Heart left ventricle (tissue), 16 donors: Measurements from ENCODE around the gene UROC1. TPM values are rescaled to one million over a fixed set of nuclear protein-coding genes. Genes with fewer than 3 reads are reported as not detected.

Source experiments
- ATAC-seq, 4 donors: fragments of 200-7000 bp; cut with Tn5 transposase; one replicate each; pipeline ENCODE4 v1.9.1; 2020 to 2022; ENCODE audit warnings: moderate library complexity in 4 of 4, mild to moderate bottlenecking in 3 of 4, moderate number of reproducible peaks in 1 of 4
- DNase-seq, 5 donors: peaks; one replicate each; pipeline ENCODE4 v3.0.0-alpha.2; 2020
- H3K27ac ChIP-seq, 12 donors: fragments of 200-600 bp; sonication (generic) in 4 of 12; one replicate each; pipeline versions ENCODE4 v1.5.0 to v1.8.0; 2016 to 2022; ENCODE audit warnings: mild to moderate bottlenecking in 2 of 12
- H3K27me3 ChIP-seq, 9 donors: fragments of 200-600 bp; sonication (generic) in 2 of 9; one replicate each; pipeline versions ENCODE4 v1.5.1 to v1.8.0; 2016 to 2022; ENCODE audit warnings: mild to moderate bottlenecking in 3 of 9
- H3K36me3 ChIP-seq, 9 donors: fragments of 200-600 bp; sonication (generic) in 2 of 9; one replicate each; pipeline versions ENCODE4 v1.5.0 to v1.8.0; 2018 to 2022; ENCODE audit warnings: mild to moderate bottlenecking in 2 of 9
- H3K4me1 ChIP-seq, 12 donors: fragments of 200-600 bp; sonication (generic) in 4 of 12; one replicate each; pipeline versions ENCODE4 v1.5.0 to v1.8.0; 2016 to 2022; ENCODE audit warnings: mild to moderate bottlenecking in 3 of 12
- H3K4me3 ChIP-seq, 12 donors: fragments of 200-600 bp; sonication (generic) in 4 of 12; one replicate each; pipeline versions ENCODE4 v1.5.0 to v1.8.0; 2017 to 2022; ENCODE audit warnings: mild to moderate bottlenecking in 9 of 12, moderate library complexity in 4 of 12
- H3K9me3 ChIP-seq, 12 donors: fragments of 200-600 bp; sonication (generic) in 4 of 12; one replicate each; pipeline versions ENCODE4 v1.5.0 to v1.8.0; 2016 to 2022; ENCODE audit warnings: mild to moderate bottlenecking in 1 of 12
- CTCF ChIP-seq, 12 donors: fragments of 200-600 bp; sonication (generic) in 4 of 12; IDR thresholded peaks; one replicate each; pipeline versions ENCODE4 v1.5.0 to v1.8.0; 2018 to 2022; ENCODE audit warnings: antibody characterized with exemption in 12 of 12, mild to moderate bottlenecking in 5 of 12
- POLR2A ChIP-seq, 2 donors: fragments of 450-650 bp; IDR thresholded peaks; one replicate each; pipeline ENCODE4 v1.6.1; 2017; ENCODE audit warnings: antibody characterized with exemption in 2 of 2, mild to moderate bottlenecking in 2 of 2, moderate library complexity in 2 of 2
- WGBS, 4 donors: extraction: QIAGEN DNeasy Blood & Tissue Kit in 2 of 4; methylation state at CpG; one replicate each; pipeline versions ENCODE4 v1.1.5 to v1.1.7; 2013 to 2018; 5-methylcytosine and 5-hydroxymethylcytosine counted together
- intact Hi-C, 10 donors: fragments of 100-400 bp; cut with DNase I; formaldehyde crosslinking; loops; one replicate each; pipeline versions ENCODE4 v1.11.1 to v1.14.2; 2022
- polyA plus RNA-seq, 2 donors: library from polyadenylated mRNA; stranded (reverse); fragments of 200-250 nt; gene quantifications; one replicate each; pipeline ENCODE4 v1.2.3, GENCODE V29; 2013
- total RNA-seq, 9 donors: library from RNA; depleted of rRNA in 2 of 9; stranded (reverse); fragments of >200 nt in 2 of 9; fragmentation: NEBNext Ultra II Directional in 3 of 9; extraction: Animal tissue kit (Norgen Biotek cat#: 25700) in 3 of 9; gene quantifications; one replicate each; pipeline versions ENCODE4 v1.1.0 to v1.2.4, GENCODE V29; 2016 to 2023
- donor health status: ischemic (EF 13 %, LVEDD 7.1; RV severe dilation, severe dysfunction).
- donor health status: healthy with polysubstance abuse.
- donor health status: DM: no; HTN: yes; CAD: no.
- donor health status: DM: no; HTN: no; CAD: no.
- donor health status: ischemic (EF 25% LVEDD 6.9; RV normal size, moderate dysfunction).
- donor health status: ischemic (EF 25% LVEDD 5.7; RV mildly dilated, moderate dysfunction).
- donor health status: healthy.
- donor health status: DM: yes; HTN: yes; CAD: no.
- donor health status: ischemic (EF 35%, LVEDD 5.7; RV mildly dilated, moderate dysfunction).
- donor health status: nonischemic (EF 11% LVEDD 7.7; RV severe dilation, severe dysfunction).
- donor health status: DM: yes; HTN: yes; CAD: no.
- donor health status: PGD.
- donor health status: ischemic (EF 29% LVEDD 5.4; RV normal size, mild dysfunction).
- donor health status: nonischemic (EF 23%, LVEDD 6.1; RV moderate dilation, normal function).

The UROC1 gene
- total and polyA plus RNA-seq, 11 donors, result not detected

- Histone ChIP-seq H3K27me3 (no peaks in the 10 kb centered on the region), H3K36me3 (no peaks in the 10 kb centered on the region), H3K4me1 (peaks cover 0 to 12% (median 9%) of the 10 kb centered on the region in 12 donors), H3K4me3 (no peak overlapping the region), H3K9me3 (no peaks in the 10 kb centered on the region), H3K27ac (no peak overlapping the region)
- ATAC-seq (no peak), DNase-seq (peak in 2 of 5 donors; percentile 7 to 19)
- TF ChIP-seq CTCF (IDR thresholded peaks at IDR 0.05) (no peak), POLR2A (IDR thresholded peaks at IDR 0.05) (no peak)
- intact Hi-C loops, result no loop called here
- 84 to 92% (median 88%) methylated on average over 11 to 14 of the region's 14 CpGs for WGBS, 4 donors
These were observed 34.2 kb downstream of the UROC1 start for GRCh38 chr3:126483321-126483761.

- no peaks in the 10 kb centered on the region for H3K36me3 ChIP-seq
- H3K27ac ChIP-seq, result no peak overlapping the region
- intact Hi-C loops, result no loop called here
- DNase-seq (peak in 2 of 5 donors; percentile 13 to 45), ATAC-seq (no peak)
- H3K4me3 ChIP-seq, result no peak overlapping the region
- TF ChIP-seq POLR2A (IDR thresholded peaks at IDR 0.05) (no peak), CTCF (IDR thresholded peaks at IDR 0.05) (no peak)
- H3K27me3 ChIP-seq, result no peaks in the 10 kb centered on the region
- WGBS, 4 donors, result 82 to 96% (median 85%) methylated on average over 12 to 15 of the region's 15 CpGs
- peaks cover 0 to 11% (median 9%) of the 10 kb centered on the region in 12 donors for H3K4me1 ChIP-seq
- H3K9me3 ChIP-seq, result no peaks in the 10 kb centered on the region
These were observed 34.9 kb downstream of the UROC1 start for GRCh38 chr3:126482503-126483255.

- Histone ChIP-seq H3K9me3 (no peaks in the 10 kb centered on the region), H3K4me3 (no peak overlapping the region), H3K27ac (no peak overlapping the region), H3K27me3 (no peaks in the 10 kb centered on the region), H3K36me3 (no peaks in the 10 kb centered on the region), H3K4me1 (peaks cover 0 to 7% (median 2%) of the 10 kb centered on the region in 12 donors)
- peak in 2 of 4 donors; percentile 7 to 29 for ATAC-seq
- TF ChIP-seq POLR2A (IDR thresholded peaks at IDR 0.05) (no peak), CTCF (IDR thresholded peaks at IDR 0.05) (no peak)
- intact Hi-C loops, result no loop called here
- WGBS, 4 donors, result 72 to 81% (median 79%) methylated on average over 14 to 16 of the region's 16 CpGs
- DNase-seq, result peak in 3 of 5 donors; percentile 14 to 49 (median 46)
These were observed 35.6 kb downstream of the UROC1 start for GRCh38 chr3:126481808-126482502.

- intact Hi-C loops, result no loop called here
- DNase-seq, result peak in 2 of 5 donors; percentile 26 to 56
- no peak for TF ChIP-seq POLR2A (IDR thresholded peaks at IDR 0.05)
- TF ChIP-seq CTCF (IDR thresholded peaks at IDR 0.05), result no peak
- peaks cover 0 to 9% (median 4%) of the 10 kb centered on the region in 12 donors for H3K4me1 ChIP-seq
- no peaks in the 10 kb centered on the region for H3K27me3 ChIP-seq
- WGBS, 4 donors, result 70 to 83% (median 75%) methylated on average over 8 of the region's 8 CpGs
- peak in 1 of 4 donors; percentile 20 for ATAC-seq
- peak overlapping the region in 1 of 12 donors; percentile 14 for H3K27ac ChIP-seq
- H3K36me3 ChIP-seq, result no peaks in the 10 kb centered on the region
- H3K4me3 ChIP-seq, result no peak overlapping the region
- no peaks in the 10 kb centered on the region for H3K9me3 ChIP-seq
These were observed 36.7 kb downstream of the UROC1 start for GRCh38 chr3:126480861-126481260.
